Nephron progenitor cell (in vitro differentiated cells): Measurements from ENCODE around the gene AQP3.
"Not testable (repeated sequence)": the region's sequence is repeated elsewhere in the genome, so short reads cannot be mapped to it uniquely, and the experiment has no call there.

Experiments used
- DNase-seq: peaks from one replicate; pipeline ENCODE4 v3.0.0; 2021
- H3K27ac Mint-ChIP-seq: 2 replicates; pipeline ENCODE4 v1.8.0; 2021; ENCODE audit warnings: mild to moderate bottlenecking, moderate library complexity, mixed read lengths
- H3K27me3 Mint-ChIP-seq: 2 replicates; pipeline ENCODE4 v1.8.0; 2021; ENCODE audit warnings: mild to moderate bottlenecking, low read depth, mixed read lengths; ENCODE audit not compliant: poor library complexity
- H3K36me3 Mint-ChIP-seq: 2 replicates; pipeline ENCODE4 v1.8.0; 2021; ENCODE audit warnings: low read depth, mixed read lengths
- H3K4me1 Mint-ChIP-seq: 2 replicates; pipeline ENCODE4 v1.8.0; 2021; ENCODE audit warnings: mixed read lengths
- H3K4me3 Mint-ChIP-seq: 2 replicates; pipeline ENCODE4 v1.8.0; 2021; ENCODE audit warnings: mild to moderate bottlenecking, moderate library complexity, mixed read lengths
- H3K9me3 Mint-ChIP-seq: 2 replicates; pipeline ENCODE4 v1.8.0; 2021; ENCODE audit warnings: mild to moderate bottlenecking, moderate library complexity, mixed read lengths
- CTCF ChIP-seq: fragments of 200-600 bp; sonication (generic); IDR thresholded peaks from 2 replicates; pipeline ENCODE4 v1.5.0; 2021; ENCODE audit warnings: antibody characterized with exemption

AQP3 gene

GRCh38 chr9:33393581-33393980 lies 53.8 kb downstream of the AQP3 start:
- Mint-ChIP-seq H3K27me3 (peaks cover 7% of the 10 kb centered on the region), H3K27ac (no peak overlapping the region), H3K36me3 (no peaks in the 10 kb centered on the region), H3K9me3 (no peaks in the 10 kb centered on the region), H3K4me3 (no peak overlapping the region), H3K4me1 (peaks cover 54% of the 10 kb centered on the region)
- no peak for DNase-seq
- TF ChIP-seq CTCF = no peak

- not testable (repeated sequence) for DNase-seq, H3K4me3 Mint-ChIP-seq, H3K36me3 Mint-ChIP-seq, H3K9me3 Mint-ChIP-seq, H3K27ac Mint-ChIP-seq
- H3K27me3 Mint-ChIP-seq = peaks cover 12% of the 10 kb centered on the region
- H3K4me1 Mint-ChIP-seq = peaks cover 64% of the 10 kb centered on the region
Observed at GRCh38 chr9:33392591-33393021, 54.8 kb downstream of the AQP3 start.
